ENCODE results near the gene RIMBP3B.
"Not testable (repeated sequence)": the region's sequence is repeated elsewhere in the genome, so short reads cannot be mapped to it uniquely, and the experiment has no call there.

Gene RIMBP3B

GRCh38 chr22:21383701-21384467, at the start of gene RIMBP3B:
TSS of gene RIMBP3B (plus strand) at chr22:21383751. CDS start at chr22:21383859, 108 bp downstream.
- DNase-seq (ENCODE audit: low spot score) = not testable (repeated sequence)

GRCh38 chr22:21357527-21357926, 26.0 kb upstream of the RIMBP3B start:
- not testable (repeated sequence) for DNase-seq (ENCODE audit: low spot score)

GRCh38 chr22:21360525-21360924, 23.0 kb upstream of the RIMBP3B start:
- DNase-seq (ENCODE audit: low spot score) = not testable (repeated sequence)

GRCh38 chr22:21362473-21362872, 21.1 kb upstream of the RIMBP3B start:
- not testable (repeated sequence) for DNase-seq (ENCODE audit: low spot score)

GRCh38 chr22:21363061-21363460, 20.5 kb upstream of the RIMBP3B start:
- not testable (repeated sequence) for DNase-seq (ENCODE audit: low spot score)

- not testable (repeated sequence) for DNase-seq (ENCODE audit: low spot score)
Measured at GRCh38 chr22:21363803-21364202, 19.7 kb upstream of the RIMBP3B start.

- DNase-seq (ENCODE audit: low spot score) = not testable (repeated sequence)
Measured at GRCh38 chr22:21364362-21364761, 19.2 kb upstream of the RIMBP3B start.

GRCh38 chr22:21365337-21365736, 18.2 kb upstream of the RIMBP3B start:
- DNase-seq (ENCODE audit: low spot score) = not testable (repeated sequence)

- not testable (repeated sequence) for DNase-seq (ENCODE audit: low spot score)
Measured at GRCh38 chr22:21368603-21369310, 14.8 kb upstream of the RIMBP3B start.

- not testable (repeated sequence) for DNase-seq (ENCODE audit: low spot score)
Measured at GRCh38 chr22:21375880-21376279, 7.7 kb upstream of the RIMBP3B start.

GRCh38 chr22:21384468-21385357, 1.2 kb downstream of the RIMBP3B start:
- DNase-seq (ENCODE audit: low spot score) = not testable (repeated sequence)

- not testable (repeated sequence) for DNase-seq (ENCODE audit: low spot score)
Measured at GRCh38 chr22:21389480-21389879, 5.9 kb downstream of the RIMBP3B start.

- not testable (repeated sequence) for DNase-seq (ENCODE audit: low spot score)
Measured at GRCh38 chr22:21390013-21390412, 6.5 kb downstream of the RIMBP3B start.

GRCh38 chr22:21394613-21395012, 11.1 kb downstream of the RIMBP3B start:
- DNase-seq (ENCODE audit: low spot score) = not testable (repeated sequence)

- DNase-seq (ENCODE audit: low spot score) = not testable (repeated sequence)
Measured at GRCh38 chr22:21401197-21401969, 17.8 kb downstream of the RIMBP3B start.

- DNase-seq (ENCODE audit: low spot score) = not testable (repeated sequence)
Measured at GRCh38 chr22:21402763-21403314, 19.3 kb downstream of the RIMBP3B start.

GRCh38 chr22:21407139-21407538, 23.6 kb downstream of the RIMBP3B start:
- not testable (repeated sequence) for DNase-seq (ENCODE audit: low spot score)

GRCh38 chr22:21407792-21408191, 24.2 kb downstream of the RIMBP3B start:
- DNase-seq (ENCODE audit: low spot score) = not testable (repeated sequence)

- DNase-seq (ENCODE audit: low spot score) = not testable (repeated sequence)
Measured at GRCh38 chr22:21416375-21416774, 32.8 kb downstream of the RIMBP3B start.

GRCh38 chr22:21417227-21417746, 33.7 kb downstream of the RIMBP3B start, which contains the start of gene HIC2:
TSS of gene HIC2 (plus strand) at chr22:21417371. CDS start at chr22:21442832, 25,461 bp downstream.
- not testable (repeated sequence) for DNase-seq (ENCODE audit: low spot score)
